ENCODE data around the gene NFKBIE.

- TF ChIP-seq, protein P1, sequence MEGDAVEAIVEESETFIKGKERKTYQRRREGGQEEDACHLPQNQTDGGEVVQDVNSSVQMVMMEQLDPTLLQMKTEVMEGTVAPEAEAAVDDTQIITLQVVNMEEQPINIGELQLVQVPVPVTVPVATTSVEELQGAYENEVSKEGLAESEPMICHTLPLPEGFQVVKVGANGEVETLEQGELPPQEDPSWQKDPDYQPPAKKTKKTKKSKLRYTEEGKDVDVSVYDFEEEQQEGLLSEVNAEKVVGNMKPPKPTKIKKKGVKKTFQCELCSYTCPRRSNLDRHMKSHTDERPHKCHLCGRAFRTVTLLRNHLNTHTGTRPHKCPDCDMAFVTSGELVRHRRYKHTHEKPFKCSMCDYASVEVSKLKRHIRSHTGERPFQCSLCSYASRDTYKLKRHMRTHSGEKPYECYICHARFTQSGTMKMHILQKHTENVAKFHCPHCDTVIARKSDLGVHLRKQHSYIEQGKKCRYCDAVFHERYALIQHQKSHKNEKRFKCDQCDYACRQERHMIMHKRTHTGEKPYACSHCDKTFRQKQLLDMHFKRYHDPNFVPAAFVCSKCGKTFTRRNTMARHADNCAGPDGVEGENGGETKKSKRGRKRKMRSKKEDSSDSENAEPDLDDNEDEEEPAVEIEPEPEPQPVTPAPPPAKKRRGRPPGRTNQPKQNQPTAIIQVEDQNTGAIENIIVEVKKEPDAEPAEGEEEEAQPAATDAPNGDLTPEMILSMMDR (IDR thresholded peaks at IDR 0.05) = no peak
- TF ChIP-seq EP300 (IDR thresholded peaks at IDR 0.05) (no peak), POLR2A (IDR thresholded peaks at IDR 0.05) (no peak)
Observed at GRCh38 chr6:44255871-44256774, 9.2 kb downstream of the NFKBIE start.
